SIG-M5 (cell line): ENCODE data around the gene SHFL.

Experiments
- DNase-seq: peaks from one replicate; lab custom pipeline; 2025; lab: John Stamatoyannopoulos, UW

SHFL gene

DNA sequence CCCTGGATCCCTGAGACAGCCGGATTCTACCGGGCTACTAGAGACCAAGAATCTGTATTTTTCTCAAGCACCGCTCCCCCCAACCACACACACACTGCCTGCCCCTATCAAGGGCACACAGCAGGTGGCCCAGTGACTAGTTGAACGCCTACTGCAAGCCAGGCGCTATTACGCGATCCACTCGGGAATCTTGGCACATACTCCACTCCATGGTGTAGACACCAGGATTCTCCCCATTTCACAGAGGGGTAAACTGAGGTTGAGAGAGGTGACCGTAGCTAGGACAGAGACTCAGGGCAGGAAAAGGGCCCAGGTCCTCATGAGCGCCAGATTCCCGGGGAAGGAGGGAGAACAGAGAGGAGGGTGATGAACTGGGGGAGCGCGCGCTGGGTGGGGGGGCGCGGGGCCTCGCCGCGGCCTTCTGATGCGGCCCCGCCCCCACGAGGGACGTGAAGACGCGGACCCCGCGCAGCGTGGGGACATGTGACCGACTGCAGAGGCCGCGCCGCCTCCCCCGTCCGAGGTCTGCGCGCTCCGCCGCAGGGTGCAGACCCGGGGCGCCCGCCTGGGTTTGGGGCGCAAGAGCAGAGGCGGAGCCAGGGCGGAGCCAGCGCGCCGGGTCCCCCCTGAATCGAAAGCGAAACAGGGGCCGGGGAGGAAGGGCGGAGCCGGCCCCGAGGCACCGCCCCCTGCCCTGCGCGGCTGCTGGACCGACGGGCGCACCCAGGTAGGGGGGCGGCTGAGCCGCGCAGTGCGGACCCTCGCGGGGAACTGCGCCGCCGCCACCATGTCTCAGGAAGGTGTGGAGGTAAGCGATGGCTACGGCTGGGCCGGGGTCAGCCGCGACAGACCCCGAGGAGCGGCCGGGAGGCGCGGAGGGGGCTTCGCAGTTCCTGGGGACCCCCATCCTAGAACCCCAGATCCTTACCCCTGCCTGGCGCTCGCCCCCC lies at the start of gene SHFL:
SHFL (plus strand) TSS at position 677 of the 950 bp plus-strand sequence; CDS start at position 788, 111 bp downstream.
- no peak for DNase-seq

DNA sequence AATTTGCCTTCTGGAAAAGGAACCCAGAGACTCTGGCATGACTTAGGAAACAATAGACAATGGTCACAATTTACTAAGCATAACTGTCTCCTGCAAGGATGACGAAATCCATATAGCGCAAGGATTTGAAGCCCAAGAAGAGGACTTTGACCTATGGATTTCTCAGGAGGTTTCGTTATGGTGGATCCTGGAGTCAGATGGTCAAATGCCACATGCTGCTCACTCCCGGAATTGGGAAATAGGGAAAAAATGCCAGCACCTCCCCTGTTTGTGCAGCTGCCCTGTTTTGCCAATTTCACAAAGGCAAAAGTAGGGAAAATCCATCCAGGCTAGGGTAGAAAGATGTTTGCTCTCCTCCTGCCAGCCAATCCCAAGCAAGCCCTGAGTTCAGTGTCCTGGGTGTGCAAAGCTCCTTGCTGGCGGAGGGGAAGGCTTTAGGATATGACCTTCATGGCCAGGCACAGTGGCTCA lies 49.5 kb upstream of the SHFL start:
- DNase-seq = no peak

DNA sequence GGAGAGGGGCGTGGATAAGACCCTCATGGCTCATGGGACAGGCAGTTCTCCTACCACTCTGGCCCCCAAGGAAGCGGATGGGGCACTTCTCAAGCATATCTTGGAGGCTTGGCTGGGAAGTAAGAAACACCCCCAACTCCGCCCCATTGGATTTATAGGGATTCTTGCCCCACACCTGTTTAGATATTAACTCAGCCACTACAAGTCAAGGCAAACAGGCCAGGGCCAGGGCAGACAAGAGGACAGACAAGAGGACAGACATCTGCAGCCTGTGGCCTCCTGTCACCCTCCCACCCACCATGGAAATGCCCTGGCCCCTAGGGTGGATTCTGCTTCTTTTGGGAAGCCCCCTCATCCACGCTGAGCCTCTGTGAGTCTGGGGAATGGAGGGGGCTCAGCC lies 48.8 kb upstream of the SHFL start:
- no peak for DNase-seq

DNA sequence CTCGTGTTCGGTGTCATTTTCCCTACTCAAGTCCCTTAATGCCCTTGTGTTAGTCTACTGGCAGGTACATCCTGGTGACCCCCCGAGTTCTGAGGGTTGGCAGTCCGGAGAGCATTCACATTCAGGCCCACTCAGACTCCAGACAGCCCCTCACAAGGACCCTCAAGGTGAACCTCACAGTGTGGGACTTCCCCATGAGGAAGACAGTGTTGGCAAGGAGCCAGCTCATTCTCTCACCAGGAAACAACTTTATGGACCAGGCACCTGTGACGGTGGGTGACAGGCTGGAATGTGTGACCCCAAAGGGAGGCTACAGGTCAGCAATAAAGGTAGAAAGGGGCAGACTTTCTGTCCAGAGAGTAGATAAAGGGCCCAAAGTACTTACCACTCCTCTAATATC lies 48.3 kb upstream of the SHFL start:
- no peak for DNase-seq

DNA sequence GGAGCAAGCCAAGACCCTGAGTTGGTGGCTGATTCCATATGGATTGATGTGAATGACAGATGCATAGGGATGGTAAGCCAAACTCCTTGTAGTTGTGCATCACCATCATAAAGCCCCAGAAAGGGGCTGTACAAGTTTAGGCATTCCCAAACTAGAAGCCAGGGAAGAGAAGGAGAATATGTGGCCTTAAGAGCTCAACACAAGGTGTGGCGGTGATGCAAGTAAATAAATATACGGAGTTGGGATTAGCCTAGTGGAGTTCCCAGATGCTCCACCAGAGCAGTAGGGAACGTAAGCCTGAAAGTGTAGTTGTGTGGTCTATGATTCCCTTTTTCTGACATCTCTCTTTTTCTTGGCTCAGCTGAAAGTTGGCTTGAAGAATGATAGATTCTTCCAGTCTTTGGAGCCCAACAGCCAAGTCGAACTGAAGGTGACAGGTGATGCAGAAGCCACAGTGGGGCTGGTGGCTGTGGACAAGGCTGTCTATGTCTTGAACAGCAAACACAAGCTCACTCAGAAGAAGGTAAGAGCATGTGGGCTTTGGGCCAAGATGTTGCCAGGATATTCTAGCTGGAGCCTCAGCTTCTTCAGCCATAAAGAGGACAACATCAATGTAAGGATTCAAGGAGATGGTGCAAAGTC lies 42.7 kb upstream of the SHFL start:
- DNase-seq = no peak

DNA sequence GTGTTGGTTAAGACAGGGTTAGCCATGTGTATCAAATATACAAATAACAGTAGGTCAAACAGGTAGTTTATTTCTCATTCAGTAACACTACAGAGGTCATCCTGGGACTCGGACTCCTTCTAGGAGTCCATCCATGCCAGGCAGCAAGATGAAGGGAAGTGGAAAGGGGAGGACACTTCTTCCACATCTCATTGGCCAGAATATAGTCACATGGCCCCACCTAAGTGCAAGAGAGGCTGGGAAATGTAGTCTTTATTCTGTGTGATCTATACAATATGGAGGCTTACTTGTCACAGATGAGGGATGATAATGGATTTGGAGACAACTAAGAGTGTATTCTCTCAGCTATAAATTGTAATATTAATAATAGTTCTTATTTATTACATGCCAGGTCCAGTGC lies 41.7 kb upstream of the SHFL start:
- DNase-seq = no peak

DNA sequence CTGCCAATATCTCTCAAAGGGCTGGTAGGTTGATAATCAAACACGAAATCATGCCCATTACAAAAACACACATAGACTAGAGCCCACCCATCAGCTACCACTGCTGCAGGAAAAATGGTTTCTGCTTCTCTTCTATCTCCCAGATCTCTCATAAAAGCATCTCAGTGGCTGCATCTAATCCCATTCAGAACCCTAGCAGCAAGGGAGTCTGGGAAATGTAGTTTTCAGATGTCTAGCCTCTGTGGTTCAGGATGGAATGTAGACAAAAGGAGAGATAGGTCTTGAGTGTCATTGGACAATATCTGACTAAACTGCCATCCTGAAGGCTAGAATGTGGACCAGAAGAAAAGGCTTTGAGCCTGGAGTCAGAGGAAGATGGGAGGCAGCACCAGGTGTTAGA lies 40.7 kb upstream of the SHFL start:
- no peak for DNase-seq

DNA sequence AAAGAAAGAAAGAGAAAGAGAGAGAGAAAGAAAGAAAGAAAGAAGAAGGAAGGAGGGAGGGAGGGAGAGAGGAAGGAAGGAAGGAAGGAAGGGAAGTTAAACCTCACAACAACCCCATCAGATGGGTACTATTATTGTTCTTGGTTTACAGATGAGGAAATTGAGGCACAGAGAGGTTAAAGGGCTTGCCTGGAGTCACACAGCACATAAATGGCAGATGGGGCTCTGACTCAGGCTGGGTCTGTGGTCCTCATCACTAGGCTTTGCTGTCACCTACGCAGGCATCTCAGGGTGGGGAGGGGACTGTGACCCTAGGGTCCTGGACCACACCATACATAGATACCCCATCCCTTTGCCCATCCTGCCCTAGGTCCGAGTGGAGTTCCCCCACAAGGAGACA lies 36.5 kb upstream of the SHFL start:
- no peak for DNase-seq

DNA sequence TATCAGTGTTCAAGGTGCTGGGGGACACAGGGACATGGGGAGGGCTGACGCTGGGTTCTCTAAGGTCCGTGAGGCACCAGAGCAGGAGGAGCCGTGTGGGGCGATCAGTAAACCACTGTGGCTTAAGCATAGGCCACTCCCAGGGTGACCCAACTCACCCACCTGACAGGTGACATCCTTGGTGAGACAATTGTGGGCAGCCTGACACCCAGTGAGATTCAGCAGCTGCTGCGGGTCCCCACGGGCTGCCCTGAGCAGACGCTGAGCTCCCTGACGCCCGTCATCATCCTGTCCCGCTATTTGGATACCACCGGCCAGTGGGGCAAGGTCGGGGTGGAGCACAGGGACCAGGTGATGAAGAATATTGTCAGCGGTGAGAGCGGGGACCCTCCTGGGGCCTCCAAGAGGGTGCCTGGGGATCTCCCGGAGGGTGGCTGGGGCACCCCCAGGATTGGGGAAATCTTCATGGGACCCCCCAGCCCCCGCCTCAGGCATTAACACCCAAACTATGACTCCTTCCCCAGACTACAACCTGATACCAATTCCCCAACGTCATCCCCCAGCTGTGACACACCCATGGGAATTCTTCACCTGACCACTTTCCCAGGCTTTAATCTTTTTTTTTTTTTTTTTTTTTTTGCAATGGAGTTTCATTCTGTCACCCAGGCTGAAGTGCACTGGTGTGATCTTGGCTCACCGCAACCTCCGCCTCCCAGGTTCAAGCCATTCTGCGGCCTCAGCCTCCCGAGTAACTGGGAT lies 33.3 kb upstream of the SHFL start:
- no peak for DNase-seq

DNA sequence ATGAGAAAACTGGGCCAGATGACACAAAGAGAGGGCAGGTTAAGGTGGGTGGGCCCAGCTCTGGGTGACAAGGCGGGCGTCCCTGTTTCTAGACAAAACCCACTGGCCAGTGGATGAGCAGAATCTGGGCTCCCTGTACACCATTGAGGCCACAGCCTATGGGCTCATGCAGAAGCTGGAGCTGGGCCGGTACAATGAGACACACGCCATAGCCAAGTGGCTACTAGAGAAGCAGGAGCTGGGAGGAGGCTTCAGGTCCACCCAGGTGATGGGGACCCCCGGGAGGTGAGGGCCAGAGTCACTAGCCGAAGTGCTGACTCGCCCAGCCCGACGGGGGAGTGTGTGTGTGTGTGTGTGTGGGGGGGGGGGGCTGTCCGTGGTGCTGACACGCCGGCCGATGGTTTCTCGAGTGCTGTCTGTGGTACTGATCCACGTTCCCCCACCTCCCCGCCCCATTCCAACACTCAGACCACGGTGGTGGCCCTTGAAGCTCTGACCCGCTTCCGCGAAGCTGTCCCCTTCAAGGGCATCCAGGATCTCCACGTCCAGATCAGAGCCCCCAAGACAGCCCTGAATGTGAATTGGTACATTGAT lies 24.3 kb upstream of the SHFL start:
- no peak for DNase-seq

DNA sequence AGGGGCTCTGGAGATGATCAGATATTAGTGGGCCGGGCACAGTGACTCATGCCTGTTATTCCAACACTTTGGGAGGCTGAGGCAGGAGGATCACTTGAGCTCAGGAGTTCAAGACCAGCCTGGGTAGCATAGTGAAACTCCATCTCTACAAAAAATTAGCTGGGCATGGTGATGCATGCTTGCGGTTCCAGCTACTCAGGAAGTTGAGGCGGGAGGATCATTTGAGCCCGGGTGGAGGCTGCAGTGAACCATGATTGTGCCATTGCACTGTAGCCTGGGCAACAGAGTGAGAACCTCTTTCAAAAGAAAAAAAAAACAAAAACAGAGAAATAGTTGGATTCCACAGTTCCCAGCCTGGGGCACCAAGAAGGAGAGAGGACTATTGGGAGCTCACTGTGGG lies 17.9 kb upstream of the SHFL start:
- no peak for DNase-seq

DNA sequence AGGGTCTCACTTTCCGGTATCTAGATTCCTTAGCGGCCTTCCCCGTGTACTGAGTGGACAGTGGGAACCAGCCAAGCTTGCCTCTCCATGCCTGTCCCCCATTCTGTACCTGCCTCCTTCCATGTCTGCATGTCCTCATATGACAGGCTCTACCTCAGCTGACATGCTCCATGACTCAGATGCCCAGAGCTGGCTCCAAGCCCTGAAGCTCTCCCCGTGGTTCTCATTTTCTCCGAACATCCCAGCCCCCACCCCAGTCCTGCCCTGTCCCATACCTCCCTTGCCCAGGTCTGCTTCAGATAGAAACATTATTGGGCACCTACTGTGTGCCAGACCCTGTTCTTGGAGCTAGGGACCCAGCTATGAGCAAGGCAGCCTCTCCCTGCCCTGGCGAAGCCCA lies 17.1 kb upstream of the SHFL start:
- no peak for DNase-seq

DNA sequence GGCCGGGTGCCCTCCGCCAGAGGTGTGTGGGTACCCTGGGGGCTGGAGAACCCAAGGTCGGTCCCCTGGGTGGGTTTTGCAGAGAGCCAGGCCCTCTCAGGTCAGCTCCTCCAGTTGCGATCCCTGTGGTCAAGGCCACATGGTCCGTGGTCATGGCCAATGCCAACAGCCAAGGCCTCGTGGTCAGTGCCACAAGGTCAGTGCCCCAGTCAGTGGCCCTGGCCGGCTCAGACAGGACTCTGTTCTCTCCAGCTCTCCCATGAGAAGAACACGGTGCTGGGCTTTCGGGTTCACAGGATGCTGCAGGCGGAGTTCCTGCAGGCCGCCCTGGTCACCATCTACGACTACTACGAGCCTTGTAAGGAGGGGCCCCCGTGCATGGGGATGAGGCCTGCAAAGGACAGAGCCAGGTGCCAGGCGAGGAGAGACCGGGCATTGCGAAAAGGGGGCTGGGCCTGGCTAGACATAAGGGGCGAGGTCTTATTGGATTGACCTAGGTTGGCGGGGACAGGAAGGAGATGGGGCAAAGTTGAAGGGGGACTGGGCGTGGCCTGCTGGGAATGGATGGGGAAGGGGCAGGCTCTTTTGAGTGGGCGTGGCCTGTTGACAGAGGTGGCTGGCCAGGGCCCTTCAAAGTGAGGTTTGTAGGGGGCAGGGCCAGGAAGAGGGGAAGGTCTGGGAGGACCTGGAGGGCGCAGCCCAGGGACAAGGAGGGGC lies 15.2 kb upstream of the SHFL start:
- no peak for DNase-seq

DNA sequence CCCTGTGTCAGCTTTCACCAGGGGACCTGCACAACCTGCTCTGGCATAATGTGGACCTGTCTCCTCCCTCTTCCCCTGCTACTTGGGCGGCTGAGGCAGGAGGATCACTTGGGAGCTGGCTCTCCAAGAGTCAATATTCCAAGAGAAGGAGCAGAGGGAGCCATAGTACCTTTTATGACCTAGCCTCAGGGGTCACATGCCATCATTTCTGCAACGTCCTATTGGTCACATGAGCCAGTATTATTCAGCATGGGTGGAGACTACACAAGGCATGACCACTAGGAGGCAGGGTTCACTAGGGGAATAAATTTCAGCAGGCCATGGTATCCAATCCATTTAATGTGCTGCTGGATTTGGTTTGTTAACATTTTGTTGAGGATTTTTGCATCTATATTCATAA lies 12.0 kb upstream of the SHFL start:
- DNase-seq = no peak

DNA sequence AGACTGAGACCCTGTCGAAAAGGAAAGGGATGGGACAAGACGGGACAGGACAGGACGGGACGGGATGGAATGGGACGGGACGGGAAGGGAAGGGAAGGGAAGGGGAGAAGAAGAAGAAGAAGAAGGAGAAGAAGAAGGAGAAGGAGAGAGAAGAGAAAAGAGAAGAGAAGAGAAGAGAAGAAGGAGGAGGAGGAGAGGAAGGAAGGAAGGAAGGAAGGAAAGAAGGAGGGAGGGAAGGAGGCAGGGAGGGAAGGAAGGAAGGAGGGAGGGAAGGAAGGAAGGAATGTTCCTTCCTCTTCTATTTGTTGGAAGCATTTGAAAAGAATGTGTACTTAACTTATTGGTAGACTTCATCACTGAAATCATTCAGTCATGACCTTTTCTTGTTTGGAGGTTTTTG lies 9.6 kb upstream of the SHFL start:
- DNase-seq = no peak

DNA sequence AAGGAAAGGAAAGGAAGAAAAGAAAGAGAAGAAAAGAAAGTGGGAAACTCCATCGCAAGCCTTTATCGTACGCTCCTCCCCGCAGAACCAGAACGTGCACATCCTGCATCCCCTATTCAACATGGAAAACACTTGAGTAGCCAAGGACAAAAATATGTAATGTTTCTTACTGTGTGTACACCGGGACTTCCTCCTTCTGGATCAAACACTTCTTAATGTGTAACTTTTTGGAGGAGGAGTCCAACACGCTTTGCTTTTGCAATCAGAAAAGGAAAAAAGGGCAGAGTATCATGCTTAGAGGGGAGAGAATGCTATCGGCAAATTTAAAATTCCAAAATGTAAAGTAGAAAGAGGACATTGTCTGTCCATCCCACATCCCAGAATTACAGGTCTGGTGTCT lies 7.8 kb upstream of the SHFL start:
- no peak for DNase-seq

DNA sequence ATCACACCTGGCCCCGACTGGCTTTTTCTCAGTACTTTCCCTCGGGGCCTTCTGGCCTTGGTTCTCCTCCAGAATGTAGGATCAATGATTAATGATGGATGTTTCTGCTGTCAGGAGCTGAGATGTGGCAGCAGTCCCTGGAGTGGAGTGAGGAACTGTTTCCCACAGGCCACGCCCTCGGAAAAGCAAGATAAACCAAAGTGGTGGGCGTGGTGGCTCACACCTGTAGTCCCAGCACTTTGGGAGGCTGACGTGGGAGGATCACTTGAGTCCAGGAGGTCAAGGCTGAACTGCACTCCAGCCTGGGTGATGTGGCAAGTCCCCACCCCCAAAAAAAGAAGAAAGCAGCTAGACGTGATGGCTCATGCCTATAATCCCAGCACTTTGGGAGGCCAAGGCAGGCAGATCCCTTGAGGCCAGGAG lies 7.1 kb upstream of the SHFL start:
- no peak for DNase-seq

DNA sequence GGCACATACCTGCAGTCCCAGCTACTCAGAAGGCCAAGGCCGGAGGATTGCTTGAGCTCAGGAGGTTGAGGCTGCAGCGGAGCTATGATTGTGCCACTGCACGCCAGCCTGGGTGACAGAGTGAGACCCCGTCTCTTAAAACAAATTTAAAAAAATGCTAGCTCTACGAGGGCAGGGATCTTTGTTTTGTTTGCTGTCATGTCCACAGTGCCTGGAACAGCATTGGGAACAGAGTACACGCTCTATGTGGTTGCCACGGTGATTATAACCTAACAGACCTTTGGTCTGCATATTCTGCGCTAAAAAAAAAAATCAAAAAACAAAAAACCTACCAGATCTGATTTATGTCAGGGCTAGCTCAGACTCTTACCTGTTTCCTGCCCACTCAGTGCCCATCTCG lies 2.2 kb upstream of the SHFL start:
- DNase-seq = no peak

DNA sequence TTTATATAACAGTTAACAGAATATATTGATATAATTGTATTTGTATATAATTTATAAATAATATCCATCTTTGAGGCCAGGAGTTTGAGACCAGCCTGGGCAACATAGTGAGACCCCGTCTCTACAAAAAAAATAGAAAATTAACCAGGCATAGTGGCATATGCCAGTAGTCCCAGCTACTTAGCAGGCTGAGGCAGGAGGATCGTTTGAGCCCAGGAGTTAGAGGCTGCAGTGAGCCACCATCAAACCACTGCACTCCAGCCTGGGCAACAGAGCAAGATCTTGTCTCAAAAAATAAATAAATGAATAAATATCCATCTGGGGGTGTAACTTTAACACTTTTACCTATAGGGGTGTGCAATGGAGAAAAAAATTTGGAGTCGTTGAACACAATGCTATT lies 1.3 kb upstream of the SHFL start:
- no peak for DNase-seq

DNA sequence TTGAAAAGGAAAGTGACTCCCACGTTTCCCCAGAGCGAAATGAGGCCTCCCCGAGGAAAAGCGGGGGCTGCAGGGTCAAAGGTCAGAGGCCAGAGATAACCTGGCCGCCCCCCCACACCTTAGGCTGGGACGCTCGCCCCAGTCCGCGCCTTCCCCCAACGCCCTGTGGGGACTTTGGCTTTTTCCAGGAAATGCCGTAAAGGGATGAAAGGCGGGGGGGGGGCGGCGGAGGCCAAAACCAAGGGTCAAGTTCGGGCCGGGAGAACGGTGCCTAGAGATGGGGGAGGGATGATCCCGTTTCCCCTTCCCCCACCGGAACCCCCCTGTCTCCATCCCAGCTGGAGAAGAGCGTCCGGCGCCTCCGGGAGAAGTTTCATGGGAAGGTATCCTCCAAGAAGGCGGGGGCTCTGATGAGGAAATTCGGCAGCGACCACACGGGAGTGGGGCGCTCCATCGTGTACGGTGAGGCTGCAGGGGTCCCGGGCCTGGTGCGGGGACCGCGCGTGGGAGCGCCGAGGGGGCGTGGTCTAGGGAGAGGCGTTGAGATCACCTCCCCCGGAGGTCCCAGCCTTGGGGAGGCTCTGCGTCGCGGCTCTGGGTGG lies 575 bp downstream of the SHFL start:
- no peak for DNase-seq
